ENCODE measurements around the gene PRELID1. TPM values are rescaled to one million over a fixed set of nuclear protein-coding genes. Genes with fewer than 3 reads are reported as not detected.

PRELID1 gene
- total and polyA plus RNA-seq, 11 donors = 30.3 to 160 (median 42.4) TPM

DNA sequence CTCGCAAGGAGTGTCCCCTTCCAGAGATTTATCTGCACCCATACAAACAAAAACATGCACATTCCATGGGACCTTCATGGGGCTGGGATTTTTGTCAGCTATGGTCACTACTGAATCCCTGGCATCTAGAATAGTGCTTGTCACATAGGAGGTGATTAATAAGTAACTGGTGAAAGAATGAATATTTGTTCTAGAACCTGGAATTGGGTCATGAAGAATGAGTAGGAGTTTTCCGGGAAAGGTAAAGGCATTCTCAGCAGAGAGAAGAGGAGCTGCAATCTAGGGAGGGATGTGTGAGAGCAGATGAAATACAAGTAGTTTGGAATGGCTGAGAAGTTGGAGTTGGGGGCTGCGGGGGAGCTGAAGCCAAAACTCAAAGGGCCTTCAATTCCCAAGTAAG, 50.7 kb downstream of the PRELID1 start:
- intact Hi-C loops (cut with DNase I) = no loop called here

DNA sequence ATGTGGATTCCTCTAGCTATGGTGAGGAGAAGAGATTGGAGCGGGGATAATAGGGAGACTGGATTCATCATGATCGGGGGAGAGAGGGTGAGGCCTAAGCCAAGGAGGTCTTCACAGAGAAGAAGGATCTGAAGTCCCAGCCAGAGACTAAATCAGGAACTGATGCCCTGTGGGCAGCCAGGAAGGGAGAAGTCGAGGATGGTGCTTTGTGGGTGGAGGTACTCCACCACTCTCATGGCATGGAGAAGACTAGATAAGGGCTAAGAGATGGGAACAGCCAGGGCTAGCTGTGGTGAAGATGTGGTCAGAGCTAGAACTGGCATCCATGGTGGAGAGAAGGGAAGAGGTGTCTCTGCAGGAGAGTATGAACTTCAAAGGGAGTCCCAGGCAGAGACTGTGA, 51.1 kb downstream of the PRELID1 start:
- H3K9me3 ChIP-seq = no peaks in the 10 kb centered on the region
- TF ChIP-seq, protein P1, sequence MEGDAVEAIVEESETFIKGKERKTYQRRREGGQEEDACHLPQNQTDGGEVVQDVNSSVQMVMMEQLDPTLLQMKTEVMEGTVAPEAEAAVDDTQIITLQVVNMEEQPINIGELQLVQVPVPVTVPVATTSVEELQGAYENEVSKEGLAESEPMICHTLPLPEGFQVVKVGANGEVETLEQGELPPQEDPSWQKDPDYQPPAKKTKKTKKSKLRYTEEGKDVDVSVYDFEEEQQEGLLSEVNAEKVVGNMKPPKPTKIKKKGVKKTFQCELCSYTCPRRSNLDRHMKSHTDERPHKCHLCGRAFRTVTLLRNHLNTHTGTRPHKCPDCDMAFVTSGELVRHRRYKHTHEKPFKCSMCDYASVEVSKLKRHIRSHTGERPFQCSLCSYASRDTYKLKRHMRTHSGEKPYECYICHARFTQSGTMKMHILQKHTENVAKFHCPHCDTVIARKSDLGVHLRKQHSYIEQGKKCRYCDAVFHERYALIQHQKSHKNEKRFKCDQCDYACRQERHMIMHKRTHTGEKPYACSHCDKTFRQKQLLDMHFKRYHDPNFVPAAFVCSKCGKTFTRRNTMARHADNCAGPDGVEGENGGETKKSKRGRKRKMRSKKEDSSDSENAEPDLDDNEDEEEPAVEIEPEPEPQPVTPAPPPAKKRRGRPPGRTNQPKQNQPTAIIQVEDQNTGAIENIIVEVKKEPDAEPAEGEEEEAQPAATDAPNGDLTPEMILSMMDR (IDR thresholded peaks at IDR 0.05) = no peak
- no peak for TF ChIP-seq POLR2A (IDR thresholded peaks at IDR 0.05)
- 64 to 82% (median 66%) methylated on average over 3 of the region's 3 CpGs for WGBS, 4 donors
- DNase-seq (peak in 1 of 5 donors; percentile 14), ATAC-seq (no peak)
- no peaks in the 10 kb centered on the region for H3K27me3 ChIP-seq
- peaks cover 0 to 7% (median 2%) of the 10 kb centered on the region in 9 donors for H3K36me3 ChIP-seq
- intact Hi-C loops (cut with DNase I) = loop anchor here in 1 of 10 donors (5.0 kb wide), 1 partner anchor 37 kb away; no protein-coding TSS in a partner anchor
- H3K4me1 ChIP-seq = peaks cover 10 to 73% (median 30%) of the 10 kb centered on the region in 12 donors
- H3K4me3 ChIP-seq = no peak overlapping the region
- no peak overlapping the region for H3K27ac ChIP-seq

More for the DNA sequence above, 50.7 kb downstream of the PRELID1 start:
- 86 to 93% (median 90%) methylated on average over 3 of the region's 3 CpGs for WGBS, 4 donors
- Histone ChIP-seq H3K36me3 (peaks cover 0 to 10% (median 7%) of the 10 kb centered on the region in 9 donors), H3K9me3 (no peaks in the 10 kb centered on the region), H3K27me3 (no peaks in the 10 kb centered on the region), H3K4me3 (no peak overlapping the region), H3K4me1 (peaks cover 11 to 73% (median 32%) of the 10 kb centered on the region in 12 donors), H3K27ac (no peak overlapping the region)
- ATAC-seq (no peak), DNase-seq (no peak)
- TF ChIP-seq POLR2A (IDR thresholded peaks at IDR 0.05) = no peak
- TF ChIP-seq, protein P1 (IDR thresholded peaks at IDR 0.05) = no peak

DNA sequence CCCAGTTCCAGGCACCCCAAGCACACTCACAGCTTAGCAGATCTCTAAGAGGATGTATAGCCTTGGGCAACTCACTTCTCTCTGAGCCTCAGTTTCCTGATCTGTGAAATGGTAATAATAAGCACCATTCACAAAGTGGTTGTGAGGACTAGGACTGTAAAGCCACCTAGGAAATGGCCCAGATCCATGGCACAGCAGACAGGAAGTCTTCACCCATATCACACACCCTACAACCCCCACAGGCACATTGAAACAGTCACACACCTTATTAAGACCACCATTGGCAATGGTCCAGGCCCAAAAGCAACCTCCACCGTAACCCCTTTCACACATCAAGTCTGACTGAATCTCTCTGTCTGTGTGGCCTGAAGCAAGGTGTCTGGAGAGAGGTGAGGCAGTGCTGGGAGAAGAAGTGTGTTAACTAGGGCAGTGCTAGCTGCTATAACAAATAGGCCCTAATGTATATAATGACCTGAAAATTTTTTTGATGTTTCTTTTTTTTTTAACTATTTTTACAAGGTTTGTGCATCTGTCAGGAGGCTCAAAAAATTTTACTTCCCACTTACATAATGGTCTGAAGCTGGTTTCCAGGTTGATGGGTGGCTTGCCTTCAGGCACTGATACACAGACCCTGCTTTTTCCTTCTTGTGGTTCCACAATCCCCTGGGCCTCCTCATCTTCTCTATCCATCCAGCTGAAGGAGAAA, 51.7 kb downstream of the PRELID1 start:
- DNase-seq (peak in 1 of 5 donors; percentile 5), ATAC-seq (no peak)
- intact Hi-C loops (cut with DNase I) = loop anchor here in 1 of 10 donors (5.0 kb wide), 1 partner anchor 38 kb away; no protein-coding TSS in a partner anchor
- peaks cover 5 to 71% (median 25%) of the 10 kb centered on the region in 12 donors for H3K4me1 ChIP-seq
- peaks cover 0 to 1% (median 0%) of the 10 kb centered on the region in 9 donors for H3K36me3 ChIP-seq
- WGBS, 4 donors = 60 to 91% (median 78%) methylated on average over 1 of the region's 1 CpG
- no peak overlapping the region for H3K4me3 ChIP-seq
- H3K27ac ChIP-seq = no peak overlapping the region
- H3K27me3 ChIP-seq = no peaks in the 10 kb centered on the region
- no peaks in the 10 kb centered on the region for H3K9me3 ChIP-seq
- no peak for TF ChIP-seq POLR2A (IDR thresholded peaks at IDR 0.05)
- TF ChIP-seq, protein P1 (IDR thresholded peaks at IDR 0.05) = no peak

DNA sequence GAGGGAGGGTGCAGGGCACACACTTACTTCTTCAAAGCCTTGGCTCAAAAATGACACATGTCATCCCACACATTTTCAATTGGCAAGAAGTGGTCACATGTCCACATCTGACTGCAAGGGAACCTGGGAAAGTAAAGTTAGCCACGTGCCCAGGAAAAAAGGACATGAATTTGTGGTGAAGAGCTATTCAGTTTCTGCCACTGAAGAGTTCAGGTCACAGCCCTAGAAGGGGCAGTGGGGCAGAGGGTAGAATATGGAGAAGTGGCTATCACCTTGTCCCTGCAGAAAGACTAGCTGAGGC, 52.2 kb downstream of the PRELID1 start:
- H3K9me3 ChIP-seq = no peaks in the 10 kb centered on the region
- intact Hi-C loops (cut with DNase I) = loop anchor here in 1 of 10 donors (5.0 kb wide), 1 partner anchor 39 kb away; no protein-coding TSS in a partner anchor
- WGBS, 4 donors = 15 to 25% (median 16%) methylated on average over 1 of the region's 1 CpG
- no peaks in the 10 kb centered on the region for H3K27me3 ChIP-seq
- H3K27ac ChIP-seq = no peak overlapping the region
- peaks cover 0 to 69% (median 20%) of the 10 kb centered on the region in 12 donors for H3K4me1 ChIP-seq
- no peak overlapping the region for H3K4me3 ChIP-seq
- no peak for ATAC-seq
- no peaks in the 10 kb centered on the region for H3K36me3 ChIP-seq
- DNase-seq = no peak
- TF ChIP-seq POLR2A (IDR thresholded peaks at IDR 0.05) = no peak
- TF ChIP-seq, protein P1 (IDR thresholded peaks at IDR 0.05) = no peak

Other genes starting within 250 kb of the PRELID1 start
- 1 to 10 TPM in 3 of 9 donors, under 1 TPM in 5, not detected in 1; 0.35 to 2.6 (median 0.49) TPM for gene FGFR4, start 216.9 kb upstream of the PRELID1 start, total RNA-seq
- under 1 TPM; 0.46 to 0.65 TPM for gene FGFR4, start 216.9 kb upstream of the PRELID1 start, polyA plus RNA-seq
- gene NSD1, start 170.0 kb upstream of the PRELID1 start, total RNA-seq = 10 to 100 TPM; 25.8 to 64.6 (median 47.8) TPM
- gene NSD1, start 170.0 kb upstream of the PRELID1 start, polyA plus RNA-seq = 10 to 100 TPM; 10.9 to 16.1 TPM
- 10 to 100 TPM; 11.6 to 27.5 (median 18.9) TPM for gene RAB24, start 80 bp upstream of the PRELID1 start, total RNA-seq
- gene RAB24, start 80 bp upstream of the PRELID1 start, polyA plus RNA-seq = 10 to 100 TPM; 23.8 to 28.3 TPM
- gene MXD3, start 8.1 kb downstream of the PRELID1 start, total RNA-seq = 1 to 10 TPM in 8 of 9 donors, under 1 TPM in 1; 0.52 to 9.1 (median 3.1) TPM
- gene MXD3, start 8.1 kb downstream of the PRELID1 start, polyA plus RNA-seq = 1 to 10 TPM; 1.3 to 2.5 TPM
- 100 to 1,000 TPM in 3 of 9 donors, 10 to 100 TPM in 6; 50.2 to 155 (median 63.6) TPM for gene LMAN2, start 47.9 kb downstream of the PRELID1 start, total RNA-seq
- gene LMAN2, start 47.9 kb downstream of the PRELID1 start, polyA plus RNA-seq = 100 to 1,000 TPM in 1 of 2 donors, 10 to 100 TPM in 1; 43.3 to 313 TPM
- 10 to 100 TPM in 1 of 9 donors, 1 to 10 TPM in 8; 1.3 to 10.7 (median 2.9) TPM for gene RGS14, start 54.1 kb downstream of the PRELID1 start, total RNA-seq
- gene RGS14, start 54.1 kb downstream of the PRELID1 start, polyA plus RNA-seq = 1 to 10 TPM; 3.7 to 4.9 TPM
- gene SLC34A1, start 80.6 kb downstream of the PRELID1 start, total RNA-seq = not detected
- gene SLC34A1, start 80.6 kb downstream of the PRELID1 start, polyA plus RNA-seq = not detected
- gene PFN3, start 96.9 kb downstream of the PRELID1 start, total RNA-seq = not detected
- gene PFN3, start 96.9 kb downstream of the PRELID1 start, polyA plus RNA-seq = not detected
- gene F12, start 105.8 kb downstream of the PRELID1 start, total RNA-seq = under 1 TPM in 1 of 9 donors, not detected in 8; 0.56 TPM
- under 1 TPM in 1 of 2 donors, not detected in 1; 0.29 TPM for gene F12, start 105.8 kb downstream of the PRELID1 start, polyA plus RNA-seq
- 10 to 100 TPM; 12.8 to 33.2 (median 17.3) TPM for gene GRK6, start 122.9 kb downstream of the PRELID1 start, total RNA-seq
- gene GRK6, start 122.9 kb downstream of the PRELID1 start, polyA plus RNA-seq = 10 to 100 TPM in 1 of 2 donors, 1 to 10 TPM in 1; 6.8 to 29.5 TPM
- 1 to 10 TPM in 8 of 9 donors, under 1 TPM in 1; 0.82 to 5.0 (median 1.8) TPM for gene PRR7, start 143.0 kb downstream of the PRELID1 start, total RNA-seq
- gene PRR7, start 143.0 kb downstream of the PRELID1 start, polyA plus RNA-seq = 1 to 10 TPM; 1.4 to 1.5 TPM
- 10 to 100 TPM; 12.3 to 60.7 (median 23.3) TPM for gene DBN1, start 169.8 kb downstream of the PRELID1 start, total RNA-seq
- gene DBN1, start 169.8 kb downstream of the PRELID1 start, polyA plus RNA-seq = 10 to 100 TPM; 13.2 to 28.1 TPM
- 100 to 1,000 TPM in 1 of 9 donors, 10 to 100 TPM in 8; 36.3 to 124 (median 49.4) TPM for gene PDLIM7, start 193.8 kb downstream of the PRELID1 start, total RNA-seq
- 10 to 100 TPM; 89.9 to 95.1 TPM for gene PDLIM7, start 193.8 kb downstream of the PRELID1 start, polyA plus RNA-seq
- 10 to 100 TPM in 1 of 9 donors, 1 to 10 TPM in 7, under 1 TPM in 1; 0.77 to 23.8 (median 2.7) TPM for gene DOK3, start 206.0 kb downstream of the PRELID1 start, total RNA-seq
- gene DOK3, start 206.0 kb downstream of the PRELID1 start, polyA plus RNA-seq = 1 to 10 TPM; 1.1 to 3.0 TPM
- gene DDX41, start 213.2 kb downstream of the PRELID1 start, total RNA-seq = 10 to 100 TPM; 24.4 to 53.8 (median 37.7) TPM
- 10 to 100 TPM; 33.0 to 65.4 TPM for gene DDX41, start 213.2 kb downstream of the PRELID1 start, polyA plus RNA-seq